ENCODE results near the gene TEX19.

DNA sequence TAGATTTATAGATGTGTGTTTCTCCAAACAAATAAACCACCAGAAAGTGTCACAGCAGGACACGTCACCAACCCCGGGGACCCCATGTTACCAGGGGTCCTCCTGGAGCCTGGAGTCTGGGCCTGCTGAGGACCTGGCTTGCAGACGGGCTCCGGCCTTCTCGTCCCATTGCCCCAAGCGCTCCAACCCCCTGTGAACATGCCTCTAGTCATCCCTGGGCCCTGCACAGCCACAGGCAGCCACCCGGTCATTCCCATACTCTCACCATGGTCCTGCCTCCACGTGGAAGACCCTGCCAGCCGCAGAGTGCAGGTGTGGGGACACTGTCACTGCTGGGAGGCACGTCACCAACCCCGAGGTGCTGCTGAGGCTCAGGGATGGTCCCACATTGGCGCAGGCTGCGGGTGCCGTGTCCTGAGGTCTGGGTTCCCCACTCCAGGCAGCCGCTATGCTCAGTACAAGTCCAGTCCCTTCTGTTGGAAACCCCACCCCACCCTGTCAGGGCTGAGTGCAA, 30.0 kb upstream of the TEX19 start:
- no peak for TF ChIP-seq CTCF (IDR thresholded peaks at IDR 0.05; ENCODE audit: low read length)
- no peak for TF ChIP-seq EZH2 (IDR thresholded peaks at IDR 0.05; ENCODE audit: borderline replicate concordance, low read length)

Measured in OCI-LY1 (cell line).